Psoas muscle (tissue), 8 donors: ENCODE results near the gene UBE2J2. TPM values are rescaled to one million over a fixed set of nuclear protein-coding genes. Genes with fewer than 3 reads are reported as not detected.
A peak's percentile ranks its signal among the peaks of the same experiment; 100 is the strongest.

Source experiments
- ATAC-seq, 4 donors: fragments of 200-7000 bp; cut with Tn5 transposase; one replicate each; pipeline ENCODE4 v1.9.1; 2020; ENCODE audit warnings: moderate library complexity in 3 of 4, mild to moderate bottlenecking in 2 of 4
- DNase-seq, 2 donors: peaks; one replicate each; pipeline ENCODE4 v3.0.0-alpha.2; 2020
- H3K27ac ChIP-seq: fragments of 200-600 bp; one replicate; pipeline ENCODE4 v1.8.0; 2022
- H3K27me3 ChIP-seq, 3 donors: fragments of 200-600 bp in 1 of 3; one replicate each; pipeline versions ENCODE4 v1.6.1 to v1.8.0; 2013 to 2022; ENCODE audit warnings: low read length in 2 of 3, mild to moderate bottlenecking in 2 of 3, moderate library complexity in 1 of 3; ENCODE audit not compliant: insufficient read depth in 3 of 3
- H3K36me3 ChIP-seq, 2 donors: fragments of 200-600 bp in 1 of 2; one replicate each; pipeline versions ENCODE4 v1.6.1 to v1.8.0; 2013 to 2022; ENCODE audit warnings: low read depth in 1 of 2, mild to moderate bottlenecking in 1 of 2, moderate library complexity in 1 of 2; ENCODE audit not compliant: insufficient read depth in 1 of 2
- H3K4me1 ChIP-seq: fragments of 200-600 bp; one replicate; pipeline ENCODE4 v1.8.0; 2022
- H3K4me3 ChIP-seq: fragments of 200-600 bp; one replicate; pipeline ENCODE4 v1.8.0; 2022; ENCODE audit warnings: mild to moderate bottlenecking
- H3K9me3 ChIP-seq: fragments of 200-600 bp; one replicate; pipeline ENCODE4 v1.8.0; 2022
- CTCF ChIP-seq: fragments of 200-600 bp; IDR thresholded peaks from one replicate; pipeline ENCODE4 v1.8.0; 2022; ENCODE audit warnings: antibody characterized with exemption
- WGBS, 3 donors: extraction: QIAGEN DNeasy Blood & Tissue Kit; methylation state at CpG; one replicate each; pipeline versions ENCODE4 v1.1.6 to v1.1.7; 2013; 5-methylcytosine and 5-hydroxymethylcytosine counted together
- intact Hi-C, 2 donors: fragments of 100-400 bp; cut with DNase I; formaldehyde crosslinking; loops; one replicate each; pipeline versions ENCODE4 v1.11.0 to v1.14.2; 2022
- polyA plus RNA-seq, 3 donors: library from polyadenylated mRNA; stranded (reverse); fragments of 200-250 nt; gene quantifications; one replicate each; pipeline ENCODE4 v1.2.3, GENCODE V29; 2013
- total RNA-seq, 4 donors: library from RNA; stranded (reverse); fragmentation: NEBNext Ultra II Directional in 2 of 4; extraction: Animal tissue kit (Norgen Biotek cat#: 25700) in 2 of 4; gene quantifications; one replicate each; pipeline versions ENCODE4 v1.2.1 to v1.2.4, GENCODE V29; 2021 to 2023
- donor health status: healthy with polysubstance abuse.
- donor health status: DM: no; HTN: no; CAD: no; lungs with moderate emphysema.
- donor health status: Bipolar disorder and iron deficiency.
- donor health status: healthy.
- donor health status: DM: yes; HTN: yes; CAD: no.
- donor health status: DM: no; HTN: no; CAD: no.
- donor health status: DM: no; HTN: no; CAD: no.
- donor health status: DM: yes; HTN: yes; CAD: no.

UBE2J2 gene
- total and polyA plus RNA-seq, 7 donors: 36.8 to 80.9 (median 44.9) TPM

GRCh38 chr1:1292851-1293250 lies 19.2 kb upstream of the UBE2J2 start:
- DNase-seq: peak; percentile 12 to 51
- Histone ChIP-seq H3K4me1 (no peaks in the 10 kb centered on the region), H3K27ac (no peak overlapping the region), H3K9me3 (no peaks in the 10 kb centered on the region), H3K36me3 (peaks cover 0 to 35% of the 10 kb centered on the region in 2 donors), H3K27me3 (peaks cover 0 to under 1% (median 0%) of the 10 kb centered on the region in 3 donors), H3K4me3 (no peak overlapping the region)
- 86 to 93% (median 89%) methylated on average over 18 of the region's 18 CpGs for WGBS, 3 donors
- TF ChIP-seq CTCF: no peak
- intact Hi-C loops: loop anchor here in 1 of 2 donors (1.0 to 5.0 kb wide), 3 partner anchors 171 to 311 kb away; partner anchors contain the start of gene PERM1
- ATAC-seq: no peak

GRCh38 chr1:1292442-1292779 lies 18.8 kb upstream of the UBE2J2 start:
- DNase-seq (peak; percentile 6 to 47), ATAC-seq (peak in 1 of 4 donors; percentile 4)
- WGBS, 3 donors: 87 to 92% (median 89%) methylated on average over 9 of the region's 9 CpGs

DNA sequence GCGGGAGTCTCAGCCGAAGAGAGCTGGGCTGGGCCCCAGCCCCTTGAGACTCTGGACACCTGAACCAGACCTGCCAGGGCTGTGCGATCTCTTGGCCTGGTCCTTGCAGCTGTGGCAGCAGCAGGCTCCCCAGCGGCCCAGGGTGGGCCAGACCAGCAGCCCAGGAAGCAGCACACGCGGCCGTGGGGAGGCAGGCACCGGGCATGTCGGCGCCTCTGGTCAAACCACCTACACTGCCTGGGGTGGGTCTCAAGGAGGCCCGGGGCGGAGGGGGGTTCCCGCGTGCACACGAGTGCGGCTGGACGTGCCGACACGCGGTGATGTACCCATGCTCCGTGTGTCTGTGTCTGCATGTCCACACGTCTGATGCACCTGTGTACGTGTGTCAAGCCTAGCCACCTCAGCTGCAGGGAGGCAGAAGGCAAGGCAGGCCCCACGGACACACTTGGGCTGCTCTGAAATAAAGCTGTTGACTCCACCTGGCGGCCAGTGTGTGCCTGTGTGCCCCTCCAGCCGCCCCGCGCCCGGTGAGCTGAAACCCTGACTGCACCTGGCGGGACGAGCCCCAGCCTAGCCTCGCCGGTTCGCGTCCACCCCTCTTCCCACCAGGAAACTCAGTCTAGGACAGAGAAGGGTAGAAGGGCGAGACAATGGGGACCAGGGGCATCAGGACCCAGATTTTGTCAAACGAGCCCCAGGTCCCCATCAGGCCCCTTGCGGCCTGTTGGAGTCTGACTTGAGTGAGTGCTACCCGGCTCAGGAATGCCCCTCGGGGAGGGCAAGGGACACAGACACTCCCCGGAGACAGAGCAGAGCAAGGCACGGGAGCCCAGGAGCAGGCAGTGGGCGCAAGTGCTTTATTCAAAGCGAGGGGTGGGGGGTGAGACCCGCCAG lies 18.1 kb upstream of the UBE2J2 start:
- intact Hi-C loops: loop anchor here (1.0 to 5.0 kb wide), 4 partner anchors 169 to 309 kb away; partner anchors contain the start of gene PERM1 (in 1 of the 2)
- H3K4me1 ChIP-seq: no peaks in the 10 kb centered on the region
- no peaks in the 10 kb centered on the region for H3K9me3 ChIP-seq
- peaks cover 0 to 10% (median 0%) of the 10 kb centered on the region in 3 donors for H3K27me3 ChIP-seq
- H3K4me3 ChIP-seq: no peak overlapping the region
- peak; percentile 58 to 84 for DNase-seq
- 36 to 46% (median 38%) methylated on average over 40 to 45 of the region's 45 CpGs for WGBS, 3 donors
- TF ChIP-seq CTCF: peak; percentile 61
- H3K27ac ChIP-seq: no peak overlapping the region
- peaks cover 0 to 29% of the 10 kb centered on the region in 2 donors for H3K36me3 ChIP-seq
- peak; percentile 61 to 87 (median 74) for ATAC-seq

More at GRCh38 chr1:1292442-1292779, 18.8 kb upstream of the UBE2J2 start:
- Histone ChIP-seq H3K4me1 (no peaks in the 10 kb centered on the region), H3K27ac (no peak overlapping the region), H3K27me3 (peaks cover 0 to 5% (median 0%) of the 10 kb centered on the region in 3 donors), H3K9me3 (no peaks in the 10 kb centered on the region), H3K36me3 (peaks cover 0 to 31% of the 10 kb centered on the region in 2 donors), H3K4me3 (no peak overlapping the region)
- intact Hi-C loops: loop anchor here in 1 of 2 donors (1.0 to 5.0 kb wide), 3 partner anchors 170 to 310 kb away; partner anchors contain the start of gene PERM1
- no peak for TF ChIP-seq CTCF

GRCh38 chr1:1291023-1291528 lies 17.4 kb upstream of the UBE2J2 start:
- H3K36me3 ChIP-seq: peaks cover 0 to 22% of the 10 kb centered on the region in 2 donors
- peaks cover 0 to 17% (median 3%) of the 10 kb centered on the region in 3 donors for H3K27me3 ChIP-seq
- H3K4me1 ChIP-seq: no peaks in the 10 kb centered on the region
- no peak overlapping the region for H3K27ac ChIP-seq
- peak in 2 of 4 donors; percentile 14 to 18 for ATAC-seq
- no peak overlapping the region for H3K4me3 ChIP-seq
- no peak for TF ChIP-seq CTCF
- 27 to 37% (median 27%) methylated on average over 24 to 28 of the region's 28 CpGs for WGBS, 3 donors
- peak; percentile 20 to 57 for DNase-seq
- no peaks in the 10 kb centered on the region for H3K9me3 ChIP-seq
- intact Hi-C loops: loop anchor here (2.0 to 5.0 kb wide), 3 partner anchors 168 to 309 kb away; partner anchors contain the start of gene PERM1 (in 1 of the 2)
